SK-N-SH treated with all-trans-retinoic acid at 6 μM for 48 hours (cell line): ENCODE data around the gene ZNF808.
"Not testable (repeated sequence)": the region's sequence is repeated elsewhere in the genome, so short reads cannot be mapped to it uniquely, and the experiment has no call there.

ENCODE experiments used
- ESRRG ChIP-seq: fragments of 250-450 bp; sonication (Bioruptor Pico); IDR thresholded peaks from 2 replicates; pipeline ENCODE4 v1.6.1; 2021; ENCODE audit warnings: mild to moderate bottlenecking
- POU6F1 ChIP-seq: fragments of 250-450 bp; sonication (Bioruptor Pico); IDR thresholded peaks from 2 replicates; pipeline ENCODE4 v1.8.0; 2021; ENCODE audit warnings: low read depth, mild to moderate bottlenecking, moderate library complexity, borderline replicate concordance
- SNAI2 ChIP-seq: fragments of 250-450 bp; sonication (Bioruptor Pico); IDR thresholded peaks from 2 replicates; pipeline ENCODE4 v1.5.0; 2020; ENCODE audit warnings: mild to moderate bottlenecking, moderate library complexity
- TCF4 ChIP-seq: fragments of 250-450 bp; sonication (Bioruptor Pico); IDR thresholded peaks from 2 replicates; pipeline ENCODE4 v1.8.0; 2021; ENCODE audit warnings: mild to moderate bottlenecking, moderate library complexity, borderline replicate concordance
- TOX ChIP-seq: fragments of 250-450 bp; sonication (Bioruptor Pico); IDR thresholded peaks from 2 replicates; pipeline ENCODE4 v1.8.0; 2021; ENCODE audit warnings: mild to moderate bottlenecking, moderate library complexity, borderline replicate concordance
- ZNF8 ChIP-seq: fragments of 450-650 bp; formaldehyde crosslinking; IDR thresholded peaks from 2 replicates; pipeline ENCODE4 v1.5.0; 2020; ENCODE audit warnings: mild to moderate bottlenecking, moderate library complexity

- not testable (repeated sequence) for TF ChIP-seq TCF4; ZNF8 (CRISPR knock-in tag); TOX; POU6F1 (CRISPR knock-in tag); ESRRG (CRISPR knock-in tag); SNAI2 (CRISPR knock-in tag)
Measured at GRCh38 chr19:52500991-52501390, 26.5 kb upstream of the ZNF808 start.
